ENCODE results near the gene CBLIF.
A peak's percentile ranks its signal among the peaks of the same experiment; 100 is the strongest.
"Not testable (repeated sequence)": the region's sequence is repeated elsewhere in the genome, so short reads cannot be mapped to it uniquely, and the experiment has no call there.

Gene CBLIF

GRCh38 chr11:59833602-59834001 lies 11.7 kb downstream of the CBLIF start:
- no peaks in the 10 kb centered on the region for H3K36me3 ChIP-seq
- H4K20me1 ChIP-seq = no peaks in the 10 kb centered on the region
- no peak overlapping the region for H3K4me3 ChIP-seq
- H3K27me3 ChIP-seq = no peaks in the 10 kb centered on the region
- TF ChIP-seq Cebpa-rat (IDR thresholded peaks at IDR 0.05) = no peak
- no peak overlapping the region for H3K9ac ChIP-seq
- no peaks in the 10 kb centered on the region for H3K9me3 ChIP-seq (replicated peaks in 1 of 11)
- peaks cover 5 to 23% (median 11%) of the 10 kb centered on the region in 10 experiments; a peak in 15 of 20 replicates for H3K4me1 ChIP-seq
- 0 out of 22 replicates have a peak overlapping the region, but pooled peaks of 1 of the 11 experiments have one; percentile 18 for H3K27ac ChIP-seq
- H3K4me2 ChIP-seq = peak overlapping the region in 5 of 11 experiments; percentile 5 to 40 (median 14); a peak in 7 of 22 replicates

- no peaks in the 10 kb centered on the region for H3K9me3 ChIP-seq (replicated peaks in 1 of 11)
- H3K27ac ChIP-seq = no peak overlapping the region
- no peaks in the 10 kb centered on the region for H3K36me3 ChIP-seq
- H3K4me1 ChIP-seq = peaks cover 5 to 21% (median 10%) of the 10 kb centered on the region in 10 experiments; a peak in 15 of 20 replicates
- no peak overlapping the region for H3K4me3 ChIP-seq
- TF ChIP-seq Cebpa-rat (IDR thresholded peaks at IDR 0.05) = no peak
- no peaks in the 10 kb centered on the region for H3K27me3 ChIP-seq
- no peak overlapping the region for H3K9ac ChIP-seq
- H3K4me2 ChIP-seq = peak overlapping the region in 7 of 11 experiments; percentile 14 to 31 (median 17); a peak in 10 of 22 replicates
- H4K20me1 ChIP-seq = no peaks in the 10 kb centered on the region
These were observed 15.9 kb downstream of the CBLIF start for GRCh38 chr11:59829358-59829757.

GRCh38 chr11:59822989-59823566 lies 22.2 kb downstream of the CBLIF start:
- Histone ChIP-seq H4K20me1 (no peaks in the 10 kb centered on the region), H3K4me2 (peak overlapping the region in 1 of 11 experiments; percentile 39; a peak in 3 of 22 replicates), H3K4me3 (no peak overlapping the region), H3K27ac (no peak overlapping the region), H3K36me3 (no peaks in the 10 kb centered on the region), H3K27me3 (no peaks in the 10 kb centered on the region), H3K9me3 (replicated peaks in 1 of 11) (no peaks in the 10 kb centered on the region), H3K4me1 (peaks cover 10 to 20% (median 13%) of the 10 kb centered on the region in 10 experiments), H3K9ac (0 out of 22 replicates have a peak overlapping the region, but pooled peaks of 1 of the 11 experiments have one; percentile 26)
- TF ChIP-seq Cebpa-rat (IDR thresholded peaks at IDR 0.05) = peak in 4 of 11 experiments; percentile 23 to 53 (median 42); a peak in 5 of 22 replicates

- no peak overlapping the region for H3K9ac ChIP-seq
- no peaks in the 10 kb centered on the region for H3K9me3 ChIP-seq (replicated peaks in 1 of 11)
- peaks cover 10 to 23% (median 14%) of the 10 kb centered on the region in 10 experiments for H3K4me1 ChIP-seq
- no peak for TF ChIP-seq Cebpa-rat (IDR thresholded peaks at IDR 0.05)
- peak overlapping the region; percentile 41 to 82 (median 58) for H3K4me2 ChIP-seq
- H3K4me3 ChIP-seq = no peak overlapping the region
- H3K27ac ChIP-seq = no peak overlapping the region
- H3K27me3 ChIP-seq = no peaks in the 10 kb centered on the region
- H4K20me1 ChIP-seq = no peaks in the 10 kb centered on the region
- H3K36me3 ChIP-seq = no peaks in the 10 kb centered on the region
These were observed 26.7 kb downstream of the CBLIF start for GRCh38 chr11:59818572-59818971.

- H3K9ac ChIP-seq; H3K27ac ChIP-seq; H3K4me2 ChIP-seq; H4K20me1 ChIP-seq; H3K4me3 ChIP-seq; H3K9me3 ChIP-seq (replicated peaks in 1 of 11); H3K36me3 ChIP-seq; H3K27me3 ChIP-seq: not testable (repeated sequence)
- peaks cover 10 to 20% (median 14%) of the 10 kb centered on the region in 10 experiments for H3K4me1 ChIP-seq
These were observed 28.9 kb downstream of the CBLIF start for GRCh38 chr11:59816434-59816833.

GRCh38 chr11:59815754-59816153 lies 29.5 kb downstream of the CBLIF start:
- H3K4me2 ChIP-seq = no peak overlapping the region
- H3K27ac ChIP-seq = no peak overlapping the region
- no peaks in the 10 kb centered on the region for H3K36me3 ChIP-seq
- H3K4me3 ChIP-seq = no peak overlapping the region
- no peaks in the 10 kb centered on the region for H3K27me3 ChIP-seq
- no peaks in the 10 kb centered on the region for H3K9me3 ChIP-seq (replicated peaks in 1 of 11)
- no peak overlapping the region for H3K9ac ChIP-seq
- no peak for TF ChIP-seq Cebpa-rat (IDR thresholded peaks at IDR 0.05)
- peaks cover 15 to 26% (median 21%) of the 10 kb centered on the region in 10 experiments for H3K4me1 ChIP-seq
- H4K20me1 ChIP-seq = no peaks in the 10 kb centered on the region

- Histone ChIP-seq H3K9ac (no peak overlapping the region), H3K27ac (no peak overlapping the region; a peak in 1 of 22 replicates), H3K4me1 (peaks cover 22 to 30% (median 27%) of the 10 kb centered on the region in 10 experiments), H3K9me3 (replicated peaks in 1 of 11) (no peaks in the 10 kb centered on the region), H3K27me3 (no peaks in the 10 kb centered on the region), H3K36me3 (peaks cover 0 to 4% (median under 1%) of the 10 kb centered on the region in 11 experiments; a peak in 6 of 22 replicates), H3K4me3 (no peak overlapping the region), H3K4me2 (peak overlapping the region in 5 of 11 experiments; percentile 2 to 47 (median 18); a peak in 6 of 22 replicates), H4K20me1 (0 out of 22 replicates have a peak, but pooled peaks cover 0 to 4% (median 0%) of the 10 kb centered on the region in 11 experiments)
- no peak for TF ChIP-seq Cebpa-rat (IDR thresholded peaks at IDR 0.05)
These were observed 31.3 kb downstream of the CBLIF start for GRCh38 chr11:59814021-59814420.

GRCh38 chr11:59813364-59813763 lies 31.9 kb downstream of the CBLIF start:
- H3K9me3 ChIP-seq (replicated peaks in 1 of 11) = no peaks in the 10 kb centered on the region
- H3K36me3 ChIP-seq = peaks cover 4 to 11% (median 7%) of the 10 kb centered on the region in 11 experiments; a peak in 18 of 22 replicates
- TF ChIP-seq Cebpa-rat (IDR thresholded peaks at IDR 0.05) = no peak
- H3K9ac ChIP-seq = no peak overlapping the region
- no peak overlapping the region for H3K4me3 ChIP-seq
- H3K4me1 ChIP-seq = peaks cover 16 to 29% (median 23%) of the 10 kb centered on the region in 10 experiments
- H3K27me3 ChIP-seq = no peaks in the 10 kb centered on the region
- no peak overlapping the region for H3K27ac ChIP-seq
- H3K4me2 ChIP-seq = peak overlapping the region in 5 of 11 experiments; percentile 2 to 47 (median 8); a peak in 5 of 22 replicates
- H4K20me1 ChIP-seq = 0 out of 22 replicates have a peak, but pooled peaks cover 0 to 4% (median 0%) of the 10 kb centered on the region in 11 experiments

GRCh38 chr11:59812220-59812619 lies 33.1 kb downstream of the CBLIF start:
- Histone ChIP-seq H3K9ac (no peak overlapping the region), H3K4me2 (no peak overlapping the region), H3K4me3 (no peak overlapping the region), H3K36me3 (peaks cover 15 to 22% (median 18%) of the 10 kb centered on the region in 11 experiments), H3K27me3 (no peaks in the 10 kb centered on the region), H3K27ac (no peak overlapping the region), H4K20me1 (peaks cover 0 to 4% (median 0%) of the 10 kb centered on the region in 11 experiments; a peak in 1 of 22 replicates), H3K9me3 (replicated peaks in 1 of 11) (no peaks in the 10 kb centered on the region), H3K4me1 (peaks cover 15 to 26% (median 20%) of the 10 kb centered on the region in 10 experiments)
- TF ChIP-seq Cebpa-rat (IDR thresholded peaks at IDR 0.05) = peak in 2 of 11 experiments; percentile 42 to 46; a peak in 2 of 22 replicates

All from BLaER1 treated with 17β-estradiol and CSF1 and Interleukin-3, amounts not matched to agents 10 nM and 100 nM (cell line).